Measurements from ENCODE around the gene CCDC33. TPM values are rescaled to one million over a fixed set of nuclear protein-coding genes. Genes with fewer than 3 reads are reported as not detected.
A peak's percentile ranks its signal among the peaks of the same experiment; 100 is the strongest.

The CCDC33 gene
- total RNA-seq, 1 donor from 2014 or later = 0.41 TPM

GRCh38 chr15:74226761-74227540, 9.2 kb upstream of the CCDC33 start:
- FAIRE-seq (no peak), DNase-seq (ENCODE audit: low read depth) (no peak)
- H3K4me3 Mint-ChIP-seq (ENCODE audit: unreplicated experiment) = no peak overlapping the region
- H3K36me3 Mint-ChIP-seq (ENCODE audit: low read depth, unreplicated experiment) = no peaks in the 10 kb centered on the region
- H3K27me3 Mint-ChIP-seq (ENCODE audit: low read depth, unreplicated experiment) = peaks cover 40% of the 10 kb centered on the region
- no peak for TF ChIP-seq EZH2 (IDR thresholded peaks at IDR 0.05; ENCODE audit: insufficient read depth, low read length)
- TF ChIP-seq CTCF (IDR thresholded peaks at IDR 0.05; ENCODE audit: insufficient read depth, low read depth, low read length) = no peak
- H3K27ac Mint-ChIP-seq (ENCODE audit: unreplicated experiment) = no peak overlapping the region
- H3K9me3 Mint-ChIP-seq (ENCODE audit: unreplicated experiment) = no peaks in the 10 kb centered on the region
- peaks cover 18% of the 10 kb centered on the region for H3K4me1 Mint-ChIP-seq (ENCODE audit: low read depth, unreplicated experiment)
- Histone ChIP-seq H3K27me3 (ENCODE audit: insufficient read depth, low read length) (peaks cover 4% of the 10 kb centered on the region), H3K9ac (ENCODE audit: low read length) (no peak overlapping the region), H3K27ac (ENCODE audit: low read depth, low read length) (no peak overlapping the region), H3K4me3 (ENCODE audit: insufficient read depth, low read depth, low read length) (no peak overlapping the region), H3K4me2 (ENCODE audit: low read length) (no peak overlapping the region), H3K79me2 (ENCODE audit: insufficient read depth, low read length) (no peaks in the 10 kb centered on the region), H2AFZ (ENCODE audit: low read depth, low read length) (no peak overlapping the region), H3K36me3 (ENCODE audit: insufficient read depth, low read length) (no peaks in the 10 kb centered on the region), H4K20me1 (ENCODE audit: insufficient read depth, low read length) (no peaks in the 10 kb centered on the region), H3K9me3 (ENCODE audit: insufficient read depth, low read depth, low read length) (no peaks in the 10 kb centered on the region), H3K4me1 (ENCODE audit: insufficient read depth, low read length) (peaks cover 24% of the 10 kb centered on the region)

- no peak overlapping the region for H3K9ac ChIP-seq (ENCODE audit: low read length)
- no peak overlapping the region for H3K4me3 ChIP-seq (ENCODE audit: insufficient read depth, low read depth, low read length)
- H3K79me2 ChIP-seq (ENCODE audit: insufficient read depth, low read length) = no peaks in the 10 kb centered on the region
- H2AFZ ChIP-seq (ENCODE audit: low read depth, low read length) = peak overlapping the region; percentile 51
- H3K4me2 ChIP-seq (ENCODE audit: low read length) = peak overlapping the region; percentile 60
- Mint-ChIP-seq H3K27ac (ENCODE audit: unreplicated experiment) (no peak overlapping the region), H3K4me1 (ENCODE audit: low read depth, unreplicated experiment) (peaks cover 16% of the 10 kb centered on the region), H3K9me3 (ENCODE audit: unreplicated experiment) (no peaks in the 10 kb centered on the region), H3K36me3 (ENCODE audit: low read depth, unreplicated experiment) (no peaks in the 10 kb centered on the region), H3K27me3 (ENCODE audit: low read depth, unreplicated experiment) (peaks cover 51% of the 10 kb centered on the region), H3K4me3 (ENCODE audit: unreplicated experiment) (no peak overlapping the region)
- DNase-seq (ENCODE audit: low read depth) (no peak), FAIRE-seq (no peak)
- H3K9me3 ChIP-seq (ENCODE audit: insufficient read depth, low read depth, low read length) = no peaks in the 10 kb centered on the region
- peaks cover under 1% of the 10 kb centered on the region for H3K27me3 ChIP-seq (ENCODE audit: insufficient read depth, low read length)
- no peak overlapping the region for H3K27ac ChIP-seq (ENCODE audit: low read depth, low read length)
- H3K4me1 ChIP-seq (ENCODE audit: insufficient read depth, low read length) = peaks cover 24% of the 10 kb centered on the region
- no peaks in the 10 kb centered on the region for H4K20me1 ChIP-seq (ENCODE audit: insufficient read depth, low read length)
- TF ChIP-seq EZH2 (IDR thresholded peaks at IDR 0.05; ENCODE audit: insufficient read depth, low read length) (no peak), CTCF (IDR thresholded peaks at IDR 0.05; ENCODE audit: insufficient read depth, low read depth, low read length) (no peak)
- no peaks in the 10 kb centered on the region for H3K36me3 ChIP-seq (ENCODE audit: insufficient read depth, low read length)
Measured at GRCh38 chr15:74227968-74228722, 8.0 kb upstream of the CCDC33 start.
